ENCODE measurements around the gene ASRGL1.

DNA sequence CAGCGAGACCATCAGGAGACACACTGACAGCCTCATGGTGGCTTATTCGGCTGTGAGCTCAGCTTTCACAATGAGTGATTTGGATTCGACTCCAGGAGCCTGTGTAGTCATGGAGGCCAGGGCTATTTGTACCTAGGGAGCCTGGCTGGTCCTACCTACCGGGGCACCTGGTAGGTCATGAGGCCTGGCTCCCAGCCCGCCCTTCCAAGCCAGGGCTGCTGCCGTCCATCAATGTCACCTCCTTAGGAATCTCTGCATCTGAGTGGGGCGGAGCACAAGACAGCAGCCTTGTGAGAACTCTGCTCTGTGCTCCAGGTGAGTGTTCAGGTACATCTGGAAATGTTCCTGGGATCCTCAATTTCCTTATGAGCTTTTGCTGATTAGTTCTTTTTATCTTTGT is 38.3 kb upstream of the ASRGL1 start, which contains the start of gene SCGB1D4:
- TF ChIP-seq, protein P1, sequence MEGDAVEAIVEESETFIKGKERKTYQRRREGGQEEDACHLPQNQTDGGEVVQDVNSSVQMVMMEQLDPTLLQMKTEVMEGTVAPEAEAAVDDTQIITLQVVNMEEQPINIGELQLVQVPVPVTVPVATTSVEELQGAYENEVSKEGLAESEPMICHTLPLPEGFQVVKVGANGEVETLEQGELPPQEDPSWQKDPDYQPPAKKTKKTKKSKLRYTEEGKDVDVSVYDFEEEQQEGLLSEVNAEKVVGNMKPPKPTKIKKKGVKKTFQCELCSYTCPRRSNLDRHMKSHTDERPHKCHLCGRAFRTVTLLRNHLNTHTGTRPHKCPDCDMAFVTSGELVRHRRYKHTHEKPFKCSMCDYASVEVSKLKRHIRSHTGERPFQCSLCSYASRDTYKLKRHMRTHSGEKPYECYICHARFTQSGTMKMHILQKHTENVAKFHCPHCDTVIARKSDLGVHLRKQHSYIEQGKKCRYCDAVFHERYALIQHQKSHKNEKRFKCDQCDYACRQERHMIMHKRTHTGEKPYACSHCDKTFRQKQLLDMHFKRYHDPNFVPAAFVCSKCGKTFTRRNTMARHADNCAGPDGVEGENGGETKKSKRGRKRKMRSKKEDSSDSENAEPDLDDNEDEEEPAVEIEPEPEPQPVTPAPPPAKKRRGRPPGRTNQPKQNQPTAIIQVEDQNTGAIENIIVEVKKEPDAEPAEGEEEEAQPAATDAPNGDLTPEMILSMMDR (IDR thresholded peaks at IDR 0.05; ENCODE audit: insufficient read depth, low read length, poor library complexity, severe bottlenecking): no peak
- TF ChIP-seq EZH2phosphoT487 (conservative IDR thresholded peaks at IDR 0.05; ENCODE audit: low read length): no peak

All from SU-DHL-6 (cell line).